GM19099 (cell line): Measurements from ENCODE around the gene CDR2L.

ENCODE experiments used
- POLR2A ChIP-seq: IDR thresholded peaks from 3 replicates; pipeline ENCODE4 v1.6.1; 2011; ENCODE audit warnings: low read depth; ENCODE audit not compliant: insufficient read length; ENCODE audit errors: extremely low read depth

Gene CDR2L

DNA sequence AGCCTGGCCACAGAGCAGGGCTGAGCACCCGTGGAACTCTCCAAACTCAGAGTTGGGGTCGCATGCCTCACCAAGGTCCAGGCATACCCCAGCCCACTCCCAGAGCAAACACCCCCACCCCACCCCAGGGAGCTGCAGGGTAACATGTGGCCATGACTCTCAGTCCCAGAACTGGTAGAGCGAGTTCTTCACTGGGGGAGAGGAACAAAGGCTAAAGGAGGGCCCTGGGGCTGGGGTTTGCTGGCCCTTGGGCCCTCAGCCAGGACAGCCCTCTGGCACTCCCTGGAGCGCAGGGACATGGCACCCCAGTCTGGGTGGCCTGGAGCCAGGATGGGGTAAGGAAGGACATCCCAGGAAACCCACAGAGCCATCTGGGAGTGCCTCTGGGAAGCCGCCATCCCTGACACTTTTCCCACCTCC lies 19.1 kb upstream of the CDR2L start:
- TF ChIP-seq POLR2A: no peak

GRCh38 chr17:74970395-74970794 lies 17.0 kb upstream of the CDR2L start:
- TF ChIP-seq POLR2A: no peak

DNA sequence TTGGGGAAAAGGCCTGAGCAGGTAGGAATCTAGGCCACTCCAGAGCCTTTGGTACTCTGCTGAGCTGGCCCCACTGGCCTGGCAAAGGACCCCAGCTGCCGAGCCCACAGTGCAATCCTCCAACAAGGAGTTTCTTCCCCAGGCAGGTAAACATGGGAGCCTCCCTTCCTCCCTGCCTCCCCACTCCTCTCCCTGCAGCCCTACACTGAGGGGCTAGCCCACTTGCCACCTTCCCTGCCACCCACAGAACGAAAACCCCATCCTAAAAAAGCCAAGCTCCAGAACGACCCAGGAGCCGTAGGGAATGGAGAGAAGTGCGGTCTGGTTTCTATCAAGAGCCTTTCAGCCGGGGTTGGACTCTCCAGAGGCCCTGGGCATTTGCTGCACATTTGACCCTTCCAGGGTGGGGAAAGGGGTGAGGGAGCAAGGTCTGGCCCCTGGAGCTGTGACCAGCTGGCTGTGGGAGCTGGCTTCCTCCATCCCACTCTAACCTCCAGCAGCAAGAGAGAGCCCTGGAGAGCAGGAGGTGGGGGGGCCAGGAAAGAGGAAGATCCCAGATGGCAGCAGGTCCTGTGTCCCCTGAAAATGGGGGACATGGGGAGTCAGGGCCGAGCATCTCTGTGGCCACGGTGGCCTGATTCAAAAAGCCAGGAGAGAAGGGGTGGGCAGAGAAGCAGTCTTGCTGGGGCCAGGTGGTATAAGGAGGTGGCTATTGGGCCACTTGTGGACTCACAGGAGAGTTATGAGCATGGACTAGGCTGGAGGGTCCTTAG lies 16.2 kb upstream of the CDR2L start:
- no peak for TF ChIP-seq POLR2A

- no peak for TF ChIP-seq POLR2A
Measured at GRCh38 chr17:74971842-74972106, 15.7 kb upstream of the CDR2L start.

DNA sequence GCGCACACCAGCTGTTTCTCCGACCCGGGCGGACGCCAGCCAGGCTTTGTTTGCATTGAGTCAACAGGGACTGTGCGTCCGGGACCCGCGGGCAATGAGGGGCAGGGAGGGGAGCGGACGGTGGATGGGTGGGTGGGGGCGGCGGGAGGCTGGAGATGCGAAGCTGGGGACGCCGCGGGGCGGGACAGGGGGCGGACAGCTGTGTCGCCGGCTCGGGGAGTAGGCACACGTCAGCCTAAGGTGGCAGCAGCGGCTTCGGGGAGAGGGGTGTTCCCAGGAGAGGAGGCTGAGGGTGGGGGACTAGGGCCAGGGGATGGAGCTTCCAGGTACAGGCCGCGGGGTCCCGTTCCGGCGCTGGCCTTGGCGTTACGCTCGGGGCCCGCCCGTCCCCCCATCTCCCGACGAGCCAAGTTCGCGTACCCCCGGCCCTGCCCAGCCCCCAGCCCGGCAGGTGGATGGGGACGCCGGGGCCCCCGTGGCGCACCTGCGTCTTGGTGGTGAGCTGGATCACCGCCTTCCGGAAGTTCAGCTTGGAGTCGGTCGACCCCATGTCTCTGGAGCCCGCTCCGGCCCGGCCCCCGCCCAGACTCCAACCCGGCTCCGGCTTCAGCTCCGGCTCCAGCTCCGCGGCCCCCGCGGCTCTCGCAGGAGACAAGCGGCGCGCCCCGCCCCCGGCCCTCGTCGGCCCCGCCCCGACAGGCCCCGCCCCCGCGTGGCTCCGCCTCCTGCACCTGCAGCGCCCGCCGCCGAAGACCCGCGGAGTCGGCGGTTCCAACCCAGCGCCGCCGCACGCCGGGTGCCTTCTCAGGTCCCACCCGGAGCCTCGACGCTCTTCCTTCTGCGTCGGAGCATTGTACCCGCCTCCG lies 15.1 kb upstream of the CDR2L start, which contains the start of gene HID1:
HID1 (minus strand) TSS at position 653 of the 866 bp plus-strand sequence; CDS start at position 550, 103 bp downstream.
- no peak for TF ChIP-seq POLR2A

GRCh38 chr17:74972973-74973328 lies 14.5 kb upstream of the CDR2L start:
- TF ChIP-seq POLR2A: no peak

DNA sequence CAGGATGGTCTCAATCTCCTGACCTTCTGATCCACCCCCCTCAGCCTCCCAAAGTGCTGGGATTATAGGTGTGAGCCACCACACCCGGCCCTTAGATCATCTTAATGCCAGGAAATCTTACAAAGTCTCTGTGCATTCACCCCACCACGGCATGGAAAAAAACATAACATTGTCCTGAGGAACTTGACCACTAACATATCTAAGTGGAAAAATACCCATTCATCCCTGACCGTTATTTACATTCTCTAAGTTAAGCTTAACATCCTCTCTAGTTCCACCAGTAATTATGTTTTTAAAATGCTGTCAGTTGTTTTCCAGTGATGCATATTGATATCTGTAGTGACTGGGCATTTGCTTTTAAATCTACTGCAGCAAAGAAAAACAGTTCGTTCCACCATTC lies 11.5 kb upstream of the CDR2L start:
- TF ChIP-seq POLR2A: no peak

- no peak for TF ChIP-seq POLR2A
Measured at GRCh38 chr17:74977802-74978201, 9.6 kb upstream of the CDR2L start.

DNA sequence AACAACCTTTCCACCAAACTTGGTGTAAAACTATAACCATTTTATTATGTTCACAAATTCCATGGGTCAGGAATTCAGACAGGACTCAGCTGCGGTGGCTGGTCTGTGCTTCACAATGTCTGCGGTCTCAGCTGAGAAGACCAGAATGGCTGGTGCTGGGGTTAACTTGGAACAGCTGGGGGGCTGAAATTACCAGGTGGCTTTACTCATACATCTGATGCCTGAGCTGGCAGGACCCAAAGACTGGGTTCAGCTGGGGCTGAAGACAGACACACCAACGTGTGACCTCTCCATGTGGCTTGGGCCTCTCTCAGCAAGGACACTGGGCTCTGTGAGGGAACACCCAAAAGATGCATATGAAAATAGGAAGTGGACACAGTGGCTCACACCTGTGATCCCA lies 9.2 kb upstream of the CDR2L start:
- no peak for TF ChIP-seq POLR2A

GRCh38 chr17:74979408-74980146 lies 7.9 kb upstream of the CDR2L start:
- TF ChIP-seq POLR2A: no peak

- no peak for TF ChIP-seq POLR2A
Measured at GRCh38 chr17:74981318-74981978, 6.0 kb upstream of the CDR2L start.

GRCh38 chr17:74981979-74982662 lies 5.3 kb upstream of the CDR2L start:
- TF ChIP-seq POLR2A: peak; percentile 10

- TF ChIP-seq POLR2A: no peak
Measured at GRCh38 chr17:74986206-74986576, 1.2 kb upstream of the CDR2L start.

GRCh38 chr17:74987909-74988711 lies 678 bp downstream of the CDR2L start:
- TF ChIP-seq POLR2A: no peak

DNA sequence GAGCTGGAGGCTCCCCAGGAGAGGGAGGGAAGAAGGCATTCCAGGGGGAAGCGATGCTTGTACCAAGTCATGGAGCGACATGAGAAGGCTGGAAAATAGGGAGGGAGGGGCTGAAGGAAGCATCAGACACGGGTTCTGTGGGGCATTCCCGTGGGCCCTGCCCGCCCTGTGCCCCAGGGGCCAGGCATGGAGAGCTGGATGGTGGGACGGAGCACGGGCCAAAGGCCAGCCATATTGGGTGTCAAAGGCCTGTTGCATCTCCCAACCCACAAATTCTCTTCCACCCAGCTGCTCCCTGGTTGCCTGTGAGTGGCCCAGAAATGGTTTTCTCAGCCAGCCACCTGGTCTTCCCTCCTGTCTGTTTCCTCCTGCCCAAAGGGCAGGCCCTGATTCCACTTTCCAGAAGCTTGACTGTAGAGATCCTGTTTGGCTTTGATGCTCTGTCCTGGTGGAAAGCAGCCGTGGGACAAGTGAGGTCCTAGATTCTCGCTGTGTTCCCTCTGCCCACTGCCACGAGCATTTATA lies 3.2 kb downstream of the CDR2L start:
- TF ChIP-seq POLR2A: no peak
